H1 (cell line): ENCODE data around the gene KMT5B. TPM values are rescaled to one million over a fixed set of nuclear protein-coding genes. Genes with fewer than 3 reads are reported as not detected.

Experiments
- CTCF ChIA-PET: fragments of 300-600 bp; sonication (Branson Sonifier 250); formaldehyde crosslinking; loops from one replicate; lab custom pipeline; 2021; ENCODE audit not compliant: partially characterized antibody; lab: Charles Lee
- POLR2A ChIA-PET: fragments of 300-600 bp; sonication (Branson Sonifier 250); formaldehyde crosslinking; loops from one replicate; lab custom pipeline; 2021; ENCODE audit warnings: inconsistent platforms; ENCODE audit not compliant: partially characterized antibody; lab: Charles Lee
- DNase-seq, 2 experiments: peaks; one replicate each; pipeline versions ENCODE4 v3.0.0 to v3.0.0-alpha.2; 2010 to 2022; ENCODE audit warnings: low spot score in 2 of 2, low read depth in 1 of 2, mixed read lengths in 1 of 2
- FAIRE-seq: peaks from 2 replicates; lab custom pipeline; 2011; peaks lifted over from hg19 to GRCh38; lab: Jason Lieb, UNC
- H2AFZ ChIP-seq: 2 replicates; pipeline ENCODE4 v1.8.1; 2012; ENCODE audit warnings: low read length, inconsistent platforms
- H2AK5ac ChIP-seq: 2 replicates; pipeline ENCODE4 v1.6.1; 2013; ENCODE audit warnings: low read depth, low read length
- H2BK120ac ChIP-seq: replicated peaks from 2 replicates; pipeline ENCODE3; 2013; ENCODE audit warnings: low read depth, low read length, inconsistent platforms
- H2BK12ac ChIP-seq: 2 replicates; pipeline ENCODE4 v1.6.1; 2013; ENCODE audit warnings: low read depth, low read length
- H2BK15ac ChIP-seq: 2 replicates; pipeline ENCODE4 v1.6.1; 2013; ENCODE audit warnings: low read length
- H2BK20ac ChIP-seq: 2 replicates; pipeline ENCODE4 v1.6.1; 2013; ENCODE audit warnings: low read length
- H2BK5ac ChIP-seq: 2 replicates; pipeline ENCODE4 v1.6.1; 2013; ENCODE audit warnings: low read depth, low read length
- H3K14ac ChIP-seq: 2 replicates; pipeline ENCODE4 v1.6.1; 2013; ENCODE audit warnings: inconsistent platforms; ENCODE audit not compliant: insufficient read length
- H3K18ac ChIP-seq: 2 replicates; pipeline ENCODE4 v1.6.1; 2013; ENCODE audit warnings: low read length; ENCODE audit errors: extremely low read depth
- H3K23ac ChIP-seq: 2 replicates; pipeline ENCODE4 v1.6.1; 2013; ENCODE audit warnings: inconsistent platforms; ENCODE audit not compliant: insufficient read length
- H3K23me2 ChIP-seq: 2 replicates; pipeline ENCODE4 v1.6.1; 2013; ENCODE audit warnings: low read depth, low read length
- H3K27ac ChIP-seq: 2 replicates; pipeline ENCODE4 v1.6.1; 2011; ENCODE audit warnings: low read depth, low read length, inconsistent platforms
- H3K27me3 ChIP-seq, 4 experiments: replicated peaks in 1 of 4; 1 replicate in 1 of 4; 2 replicates in 3 of 4; pipeline versions ENCODE4 v1.6.1 to v1.8.1; 2011 to 2013; ENCODE audit warnings: low read length in 3 of 4, mild to moderate bottlenecking in 3 of 4, inconsistent platforms in 2 of 4, mixed read lengths in 2 of 4, moderate library complexity in 1 of 4; ENCODE audit not compliant: control insufficient read depth in 3 of 4, insufficient read depth in 3 of 4; ENCODE audit errors: extremely low read depth in 1 of 4
- H3K36me3 ChIP-seq, 4 experiments: 2 replicates each; pipeline versions ENCODE4 v1.6.1 to v1.8.1; 2011 to 2013; ENCODE audit warnings: mild to moderate bottlenecking in 4 of 4, low read length in 3 of 4, moderate library complexity in 2 of 4, control low read depth in 1 of 4, inconsistent platforms in 1 of 4; ENCODE audit not compliant: insufficient read depth in 4 of 4, control insufficient read depth in 2 of 4
- H3K4ac ChIP-seq: replicated peaks from 2 replicates; pipeline ENCODE3; 2013; ENCODE audit warnings: low read length, low read depth, mixed read lengths, inconsistent platforms; ENCODE audit not compliant: insufficient read length
- H3K4me1 ChIP-seq, 4 experiments: replicated peaks in 1 of 4; 1 replicate in 1 of 4; 2 replicates in 3 of 4; pipeline versions ENCODE4 v1.6.1 to v1.8.1; 2011 to 2013; ENCODE audit warnings: low read length in 3 of 4, inconsistent platforms in 2 of 4, mixed read lengths in 1 of 4; ENCODE audit not compliant: insufficient read depth in 4 of 4, control insufficient read depth in 3 of 4
- H3K4me2 ChIP-seq, 2 experiments: 2 replicates each; pipeline versions ENCODE4 v1.6.1 to v1.8.1; 2011 to 2013; ENCODE audit warnings: low read depth in 2 of 2, low read length in 2 of 2, control low read depth in 1 of 2, inconsistent platforms in 1 of 2, mild to moderate bottlenecking in 1 of 2; ENCODE audit not compliant: insufficient read depth in 1 of 2
- H3K4me3 ChIP-seq, 4 experiments: fragments of 200-600, 300-600 bp in 1 of 4; sonication (generic), shearing (Covaris generic), sonication (Bioruptor Twin) in 1 of 4; 2 replicates each; pipeline versions ENCODE4 v1.5.1 to v1.8.1; 2011 to 2016; ENCODE audit warnings: low read length in 4 of 4, low read depth in 3 of 4, control low read depth in 2 of 4, inconsistent platforms in 2 of 4, mild to moderate bottlenecking in 2 of 4, mixed read lengths in 1 of 4, moderate library complexity in 1 of 4; ENCODE audit not compliant: insufficient read depth in 2 of 4; ENCODE audit errors: extremely low read depth in 1 of 4
- H3K56ac ChIP-seq: replicated peaks from 2 replicates; pipeline ENCODE3; 2013; ENCODE audit warnings: low read depth, mild to moderate bottlenecking, mixed read lengths, low read length, inconsistent platforms; ENCODE audit not compliant: insufficient read length
- H3K79me1 ChIP-seq: 2 replicates; pipeline ENCODE4 v1.6.1; 2013; ENCODE audit warnings: low read depth, low read length, control low read depth
- H3K79me2 ChIP-seq, 2 experiments: 2 replicates each; pipeline versions ENCODE4 v1.6.1 to v1.8.1; 2012 to 2013; ENCODE audit warnings: low read length in 2 of 2, mild to moderate bottlenecking in 2 of 2, inconsistent platforms in 1 of 2; ENCODE audit not compliant: insufficient read depth in 2 of 2, control insufficient read depth in 1 of 2
- H3K9ac ChIP-seq, 4 experiments: replicated peaks in 1 of 4; 1 replicate in 1 of 4; 2 replicates in 3 of 4; pipeline versions ENCODE4 v1.6.1 to v1.8.1; 2011 to 2013; ENCODE audit warnings: low read depth in 3 of 4, low read length in 3 of 4, control low read depth in 2 of 4, mild to moderate bottlenecking in 2 of 4, moderate library complexity in 2 of 4, inconsistent platforms in 1 of 4; ENCODE audit errors: extremely low read depth in 1 of 4
- H3K9me3 ChIP-seq, 2 experiments: 2 replicates each; pipeline versions ENCODE4 v1.6.1 to v1.8.1; 2012 to 2013; ENCODE audit warnings: mild to moderate bottlenecking in 2 of 2, moderate library complexity in 2 of 2, control low read depth in 1 of 2, inconsistent platforms in 1 of 2, low read depth in 1 of 2, low read length in 1 of 2, mixed read lengths in 1 of 2; ENCODE audit not compliant: insufficient read depth in 2 of 2
- H4K20me1 ChIP-seq, 2 experiments: replicated peaks in 1 of 2; 2 replicates each; pipeline versions ENCODE3 to v1.8.1; 2011 to 2013; ENCODE audit warnings: inconsistent platforms in 2 of 2, low read length in 2 of 2, mild to moderate bottlenecking in 1 of 2; ENCODE audit not compliant: insufficient read depth in 2 of 2, control insufficient read depth in 1 of 2
- H4K5ac ChIP-seq: 2 replicates; pipeline ENCODE4 v1.6.1; 2013; ENCODE audit warnings: low read length, low read depth, mixed read lengths, inconsistent platforms; ENCODE audit not compliant: insufficient read length
- H4K8ac ChIP-seq: 2 replicates; pipeline ENCODE4 v1.8.0; 2013; ENCODE audit warnings: mild to moderate bottlenecking, moderate library complexity, low read length, inconsistent platforms; ENCODE audit not compliant: insufficient read depth; ENCODE audit errors: extremely low read depth
- H4K91ac ChIP-seq: replicated peaks from 2 replicates; pipeline ENCODE3; 2013; ENCODE audit warnings: low read length, mixed read lengths, inconsistent platforms; ENCODE audit not compliant: insufficient read length
- CHD1 ChIP-seq: IDR thresholded peaks from 2 replicates; pipeline ENCODE4 v1.6.1; 2012; ENCODE audit warnings: low read depth, low read length, improper control_type of control experiment
- EZH2 ChIP-seq: fragments of 200-600 bp; sonication (generic); IDR thresholded peaks from 2 replicates; pipeline ENCODE4 v1.7.1; 2012; ENCODE audit warnings: low read depth, mild to moderate bottlenecking, moderate library complexity, low read length, inconsistent platforms; ENCODE audit not compliant: severe bottlenecking
- JUND ChIP-seq: IDR thresholded peaks from 2 replicates; pipeline ENCODE4 v1.6.1; 2011; ENCODE audit warnings: mild to moderate bottlenecking, improper control_type of control experiment, low read length
- SIX5 ChIP-seq: IDR thresholded peaks from 2 replicates; pipeline ENCODE4 v1.6.1; 2011; ENCODE audit warnings: mild to moderate bottlenecking, low read depth, low read length
- SP2 ChIP-seq: IDR thresholded peaks from 2 replicates; pipeline ENCODE4 v1.6.1; 2012; ENCODE audit warnings: mild to moderate bottlenecking, low read length, inconsistent platforms
- USF2 ChIP-seq: IDR thresholded peaks from 2 replicates; pipeline ENCODE4 v1.6.1; 2011; ENCODE audit warnings: low read length, improper control_type of control experiment
- WGBS, 2 experiments: shearing (Covaris generic) in 1 of 2; methylation state at CpG; one replicate each; pipeline versions ENCODE4 v1.1.6 to v1.1.7; 2013 to 2015; ENCODE audit warnings: low lambda C conversion rate in 2 of 2, mixed read lengths in 2 of 2, inconsistent platforms in 1 of 2, low coverage in 1 of 2, missing lambda C conversion rate in 1 of 2; ENCODE audit not compliant: insufficient replicate concordance in 2 of 2, insufficient coverage in 1 of 2, insufficient read length in 1 of 2; ENCODE audit errors: extremely low coverage in 1 of 2, missing lambda C conversion rate in 1 of 2; 5-methylcytosine and 5-hydroxymethylcytosine counted together
- polyA plus RNA-seq, 7 experiments: library from polyadenylated mRNA; depleted of rRNA in 3 of 7; stranded (reverse) in 5 of 7; unstranded in 2 of 7; fragments of >200 nt in 5 of 7; fragments of 200-250 nt in 2 of 7; gene quantifications; 1 replicate in 5 of 7; 2 replicates in 1 of 7; 4 replicates in 1 of 7; pipeline versions ENCODE4 v1.2.1 to v1.2.3, GENCODE V29; 2011 to 2013; ENCODE audit warnings: missing spikeins in 2 of 7, mixed read lengths in 2 of 7
- total RNA-seq: library from RNA; stranded (reverse); fragmentation: NEBNext Ultra II Directional; extraction: Animal tissue kit (Norgen Biotek cat#: 25700); gene quantifications from 2 replicates; pipeline ENCODE4 v1.2.1, GENCODE V29; 2021

KMT5B gene
- total and polyA plus RNA-seq, 2 of the 8 experiments (the other 6 are each of a cell fraction or from before 2014, with no cell fraction given): 11.0 to 40.8 TPM

- Histone ChIP-seq H3K23ac (no peak overlapping the region), H3K36me3 (peaks cover 0 to 3% (median 0%) of the 10 kb centered on the region in 4 experiments; a peak in 2 of 8 replicates), H2BK15ac (no peak overlapping the region), H2BK12ac (no peak overlapping the region), H4K20me1 (peaks cover 0 to 4% of the 10 kb centered on the region in 2 experiments), H3K79me1 (no peaks in the 10 kb centered on the region), H2AK5ac (no peak overlapping the region), H4K91ac (no peak overlapping the region), H2BK20ac (no peak overlapping the region), H3K18ac (no peak overlapping the region), H3K9ac (no peak overlapping the region), H3K4me2 (no peak overlapping the region), H4K8ac (no peak overlapping the region), H3K4ac (no peak overlapping the region), H4K5ac (no peak overlapping the region), H2BK120ac (no peak overlapping the region), H3K27me3 (no peaks in the 10 kb centered on the region), H3K27ac (no peak overlapping the region), H3K9me3 (no peaks in the 10 kb centered on the region), H3K79me2 (no peaks in the 10 kb centered on the region), H3K4me1 (no peaks in the 10 kb centered on the region), H3K23me2 (no peaks in the 10 kb centered on the region), H2BK5ac (no peak overlapping the region), H2AFZ (no peak overlapping the region), H3K14ac (no peak overlapping the region), H3K4me3 (no peak overlapping the region), H3K56ac (no peak overlapping the region)
- no peak for DNase-seq
- CTCF ChIA-PET: interaction anchor here (0.7 to 2.2 kb wide), 8 partner anchors 9 to 473 kb away, joined by 3 to 5 read pairs (median 4); no protein-coding TSS in a partner anchor
- POLR2A ChIA-PET: interaction anchor here (0.6 to 1.6 kb wide), 7 partner anchors 10 to 153 kb away, joined by 3 to 4 read pairs (median 3); no protein-coding TSS in a partner anchor
- WGBS, 2 experiments: 94% methylated on average over 9 of the region's 9 CpGs; no CpG with 5 or more reads in 1 of the 2 experiments
- TF ChIP-seq JUND: no peak
- no peak for TF ChIP-seq EZH2
- TF ChIP-seq SP2: no peak
- TF ChIP-seq CHD1: no peak
- TF ChIP-seq SIX5: no peak
- TF ChIP-seq USF2: no peak
- no peak for FAIRE-seq
These were observed 53.9 kb downstream of the KMT5B start for GRCh38 chr11:68159161-68159560.
